Panc1 (cell line): ENCODE data around the gene LNX2. TPM values are rescaled to one million over a fixed set of nuclear protein-coding genes. Genes with fewer than 3 reads are reported as not detected.

ENCODE experiments used
- ATAC-seq: fragments of 200-7000 bp; cut with Tn5 transposase; 2 replicates; pipeline ENCODE4 v1.9.1; 2020; ENCODE audit warnings: mild to moderate bottlenecking, moderate library complexity
- BruUV-seq: library from RNA; stranded (reverse); fragments of 400-500 nt; replicated peaks from 2 replicates; lab custom pipeline; 2021; lab: Mats Ljungman, UMichigan
- CTCF ChIA-PET: fragments of 300-600 bp; sonication (Branson Sonifier 250); formaldehyde crosslinking; loops from one replicate; lab custom pipeline; 2022; ENCODE audit warnings: antibody characterized with exemption; lab: Charles Lee
- POLR2A ChIA-PET: fragments of 300-600 bp; sonication (Branson Sonifier 250); formaldehyde crosslinking; loops from one replicate; lab custom pipeline; 2022; ENCODE audit warnings: antibody characterized with exemption; lab: Charles Lee
- DNase-seq: peaks from one replicate; pipeline ENCODE4 v3.0.0-alpha.2; 2010; ENCODE audit warnings: low read depth, low spot score
- H3K27ac ChIP-seq: 2 replicates; pipeline ENCODE4 v1.5.1; 2011; ENCODE audit warnings: mild to moderate bottlenecking, low read length, inconsistent platforms
- H3K27me3 ChIP-seq: fragments of 200-500 bp; sonication (Bioruptor generic); 2 replicates; pipeline ENCODE4 v1.6.0; 2014; ENCODE audit warnings: low read length, inconsistent platforms; ENCODE audit not compliant: control insufficient read depth, insufficient read depth
- H3K36me3 ChIP-seq: fragments of 200-500 bp; sonication (Bioruptor generic); 2 replicates; pipeline ENCODE4 v1.5.1; 2014; ENCODE audit warnings: inconsistent platforms, mild to moderate bottlenecking, low read length, moderate library complexity; ENCODE audit not compliant: control insufficient read depth, insufficient read depth
- H3K4me1 ChIP-seq: 2 replicates; pipeline ENCODE4 v1.5.1; 2011; ENCODE audit warnings: inconsistent platforms, mild to moderate bottlenecking, low read length, moderate library complexity; ENCODE audit not compliant: control insufficient read depth, insufficient read depth
- H3K4me3 ChIP-seq, 2 experiments: 2 replicates each; pipeline ENCODE4 v1.5.1; 2011 to 2012; ENCODE audit warnings: low read depth in 2 of 2, low read length in 2 of 2, mild to moderate bottlenecking in 2 of 2, inconsistent platforms in 1 of 2, moderate library complexity in 1 of 2
- H3K9me3 ChIP-seq: fragments of 200-500 bp; sonication (Bioruptor generic); 2 replicates; pipeline ENCODE4 v1.5.1; 2014; ENCODE audit warnings: low read depth, mild to moderate bottlenecking, inconsistent platforms, low read length, moderate library complexity; ENCODE audit not compliant: control insufficient read depth, insufficient read depth
- POLR2AphosphoS5 ChIP-seq: IDR thresholded peaks from 2 replicates; pipeline ENCODE4 v1.6.1; 2012; ENCODE audit warnings: mild to moderate bottlenecking, low read depth, low read length, moderate library complexity
- SIN3A ChIP-seq: IDR thresholded peaks from 2 replicates; pipeline ENCODE4 v1.6.1; 2012; ENCODE audit warnings: low read depth, mild to moderate bottlenecking, low read length, moderate library complexity, borderline replicate concordance; ENCODE audit not compliant: insufficient read depth
- TCF7L2 ChIP-seq: IDR thresholded peaks from 2 replicates; pipeline ENCODE4 v1.6.1; 2011; ENCODE audit warnings: mild to moderate bottlenecking, low read depth, low read length, inconsistent platforms
- in situ Hi-C: cut with HindIII; loops from 2 replicates; pipeline ENCODE4 v1.10.0; 2016; ENCODE audit warnings: low sequenced_read_pairs, low pct_unique_long_range_greater_than_20kb
- intact Hi-C: fragments of 100-400 bp; cut with micrococcal nuclease; formaldehyde crosslinking; loops from one replicate; pipeline ENCODE4 v1.10.0; 2022; ENCODE audit not compliant: unreplicated experiment
- total RNA-seq: library from RNA; stranded (reverse); gene quantifications from one replicate; pipeline ENCODE4 v1.2.1, GENCODE V29; 2021; ENCODE audit not compliant: unreplicated experiment
- TF ChIP-seq, protein P1 (sequence below), 2 experiments: IDR thresholded peaks; 2 replicates each; pipeline ENCODE4 v1.6.1; 2011 to 2012; ENCODE audit warnings: low read depth in 2 of 2, control low read depth in 1 of 2, low read length in 1 of 2, mild to moderate bottlenecking in 1 of 2, moderate library complexity in 1 of 2; ENCODE audit not compliant: insufficient read depth in 1 of 2
- TF ChIP-seq, protein P2 (sequence below): fragments of 450-650 bp; IDR thresholded peaks from 2 replicates; pipeline ENCODE4 v1.5.1; 2017; ENCODE audit warnings: mild to moderate bottlenecking

Gene LNX2
- total RNA-seq, 1 experiment from 2014 or later = 11.6 TPM

DNA sequence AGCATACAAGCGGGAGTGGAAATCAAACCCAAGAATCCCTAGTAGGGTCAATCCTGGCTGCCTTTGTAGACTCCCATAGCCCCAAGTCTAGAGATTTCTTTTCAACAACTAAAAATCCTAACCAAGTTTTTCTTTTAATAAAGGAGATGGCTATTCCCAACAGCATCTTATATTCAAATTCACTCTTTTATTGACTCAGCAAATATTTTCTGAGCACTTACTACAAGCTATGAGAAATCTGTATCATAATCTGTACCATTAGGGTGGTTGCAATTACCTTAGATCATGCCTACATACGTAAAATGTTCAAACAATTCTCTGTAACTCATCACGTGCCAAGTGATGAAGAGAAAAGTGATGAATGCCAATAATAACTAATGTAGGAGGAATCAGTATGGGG, 54.5 kb downstream of the LNX2 start:
- BruUV-seq = no TSS peak
- no peak for DNase-seq
- no peaks in the 10 kb centered on the region for H3K4me1 ChIP-seq
- TF ChIP-seq, protein P1, sequence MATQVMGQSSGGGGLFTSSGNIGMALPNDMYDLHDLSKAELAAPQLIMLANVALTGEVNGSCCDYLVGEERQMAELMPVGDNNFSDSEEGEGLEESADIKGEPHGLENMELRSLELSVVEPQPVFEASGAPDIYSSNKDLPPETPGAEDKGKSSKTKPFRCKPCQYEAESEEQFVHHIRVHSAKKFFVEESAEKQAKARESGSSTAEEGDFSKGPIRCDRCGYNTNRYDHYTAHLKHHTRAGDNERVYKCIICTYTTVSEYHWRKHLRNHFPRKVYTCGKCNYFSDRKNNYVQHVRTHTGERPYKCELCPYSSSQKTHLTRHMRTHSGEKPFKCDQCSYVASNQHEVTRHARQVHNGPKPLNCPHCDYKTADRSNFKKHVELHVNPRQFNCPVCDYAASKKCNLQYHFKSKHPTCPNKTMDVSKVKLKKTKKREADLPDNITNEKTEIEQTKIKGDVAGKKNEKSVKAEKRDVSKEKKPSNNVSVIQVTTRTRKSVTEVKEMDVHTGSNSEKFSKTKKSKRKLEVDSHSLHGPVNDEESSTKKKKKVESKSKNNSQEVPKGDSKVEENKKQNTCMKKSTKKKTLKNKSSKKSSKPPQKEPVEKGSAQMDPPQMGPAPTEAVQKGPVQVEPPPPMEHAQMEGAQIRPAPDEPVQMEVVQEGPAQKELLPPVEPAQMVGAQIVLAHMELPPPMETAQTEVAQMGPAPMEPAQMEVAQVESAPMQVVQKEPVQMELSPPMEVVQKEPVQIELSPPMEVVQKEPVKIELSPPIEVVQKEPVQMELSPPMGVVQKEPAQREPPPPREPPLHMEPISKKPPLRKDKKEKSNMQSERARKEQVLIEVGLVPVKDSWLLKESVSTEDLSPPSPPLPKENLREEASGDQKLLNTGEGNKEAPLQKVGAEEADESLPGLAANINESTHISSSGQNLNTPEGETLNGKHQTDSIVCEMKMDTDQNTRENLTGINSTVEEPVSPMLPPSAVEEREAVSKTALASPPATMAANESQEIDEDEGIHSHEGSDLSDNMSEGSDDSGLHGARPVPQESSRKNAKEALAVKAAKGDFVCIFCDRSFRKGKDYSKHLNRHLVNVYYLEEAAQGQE (IDR thresholded peaks at IDR 0.05; ENCODE audit: insufficient read depth in 1 of 2, low read depth in 2 of 2, low read length in 1 of 2) = no peak
- no peak for TF ChIP-seq POLR2AphosphoS5
- TF ChIP-seq, protein P2, sequence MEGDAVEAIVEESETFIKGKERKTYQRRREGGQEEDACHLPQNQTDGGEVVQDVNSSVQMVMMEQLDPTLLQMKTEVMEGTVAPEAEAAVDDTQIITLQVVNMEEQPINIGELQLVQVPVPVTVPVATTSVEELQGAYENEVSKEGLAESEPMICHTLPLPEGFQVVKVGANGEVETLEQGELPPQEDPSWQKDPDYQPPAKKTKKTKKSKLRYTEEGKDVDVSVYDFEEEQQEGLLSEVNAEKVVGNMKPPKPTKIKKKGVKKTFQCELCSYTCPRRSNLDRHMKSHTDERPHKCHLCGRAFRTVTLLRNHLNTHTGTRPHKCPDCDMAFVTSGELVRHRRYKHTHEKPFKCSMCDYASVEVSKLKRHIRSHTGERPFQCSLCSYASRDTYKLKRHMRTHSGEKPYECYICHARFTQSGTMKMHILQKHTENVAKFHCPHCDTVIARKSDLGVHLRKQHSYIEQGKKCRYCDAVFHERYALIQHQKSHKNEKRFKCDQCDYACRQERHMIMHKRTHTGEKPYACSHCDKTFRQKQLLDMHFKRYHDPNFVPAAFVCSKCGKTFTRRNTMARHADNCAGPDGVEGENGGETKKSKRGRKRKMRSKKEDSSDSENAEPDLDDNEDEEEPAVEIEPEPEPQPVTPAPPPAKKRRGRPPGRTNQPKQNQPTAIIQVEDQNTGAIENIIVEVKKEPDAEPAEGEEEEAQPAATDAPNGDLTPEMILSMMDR = no peak
- no peak for TF ChIP-seq TCF7L2
- TF ChIP-seq SIN3A = no peak
- in situ Hi-C loops (no loop called here), intact Hi-C loops (no loop called here)
- ChIA-PET POLR2A (no interaction called here), CTCF (no interaction called here)
- H3K27me3 ChIP-seq = no peaks in the 10 kb centered on the region
- no peaks in the 10 kb centered on the region for H3K9me3 ChIP-seq
- H3K4me3 ChIP-seq = no peak overlapping the region
- ATAC-seq = no peak
- peaks cover 2% of the 10 kb centered on the region; the same call in 1 of the 2 replicates for H3K36me3 ChIP-seq
- H3K27ac ChIP-seq = no peak overlapping the region

DNA sequence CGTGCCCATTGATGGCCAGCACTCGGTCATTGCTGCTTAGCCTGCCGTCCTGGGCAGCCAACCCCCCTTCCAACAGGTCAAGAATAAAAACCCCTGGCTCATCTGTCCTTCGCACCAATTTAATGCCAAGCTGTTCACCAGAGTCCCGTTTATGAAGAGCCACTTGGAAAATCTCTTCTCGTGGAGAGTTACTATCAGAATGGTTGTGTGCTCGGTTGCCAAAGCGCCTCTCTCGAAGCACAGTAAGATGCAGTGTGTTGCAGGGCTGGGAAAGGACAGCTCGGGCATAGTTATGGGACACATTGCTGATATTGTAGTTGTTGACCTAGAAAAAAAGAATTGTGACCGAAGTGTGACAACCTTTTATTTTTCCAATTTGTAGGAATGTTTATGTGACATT, 57.9 kb downstream of the LNX2 start:
- Histone ChIP-seq H3K4me1 (no peaks in the 10 kb centered on the region), H3K4me3 (no peak overlapping the region), H3K36me3 (no peaks in the 10 kb centered on the region; the same call in 1 of the 2 replicates), H3K9me3 (no peaks in the 10 kb centered on the region), H3K27ac (no peak overlapping the region), H3K27me3 (no peaks in the 10 kb centered on the region)
- no peak for DNase-seq
- POLR2A ChIA-PET = no interaction called here
- TF ChIP-seq, protein P2 = no peak
- intact Hi-C loops = no loop called here
- ATAC-seq = no peak
- CTCF ChIA-PET = no interaction called here
- in situ Hi-C loops = no loop called here
- no TSS peak for BruUV-seq

GRCh38 chr13:27559719-27560118, 60.6 kb downstream of the LNX2 start:
- ChIA-PET POLR2A (interaction anchor here (0.7 kb wide), 1 partner anchor 597 kb away, joined by 3 read pairs; no protein-coding TSS in a partner anchor), CTCF (no interaction called here)
- BruUV-seq = no TSS peak
- intact Hi-C loops = no loop called here
- ATAC-seq (no peak), DNase-seq (no peak)
- H3K36me3 ChIP-seq = peaks cover 4% of the 10 kb centered on the region
- no peaks in the 10 kb centered on the region for H3K27me3 ChIP-seq
- no peak for TF ChIP-seq SIN3A
- TF ChIP-seq TCF7L2 = no peak
- no peak for TF ChIP-seq POLR2AphosphoS5
- TF ChIP-seq, protein P1 (IDR thresholded peaks at IDR 0.05; ENCODE audit: insufficient read depth in 1 of 2, low read depth in 2 of 2, low read length in 1 of 2) = no peak
- TF ChIP-seq, protein P2 = no peak
- no peak overlapping the region for H3K4me3 ChIP-seq
- no peaks in the 10 kb centered on the region for H3K4me1 ChIP-seq
- in situ Hi-C loops = no loop called here
- no peaks in the 10 kb centered on the region for H3K9me3 ChIP-seq
- H3K27ac ChIP-seq = no peak overlapping the region
